ENCODE data around the gene CDH4.

DNA sequence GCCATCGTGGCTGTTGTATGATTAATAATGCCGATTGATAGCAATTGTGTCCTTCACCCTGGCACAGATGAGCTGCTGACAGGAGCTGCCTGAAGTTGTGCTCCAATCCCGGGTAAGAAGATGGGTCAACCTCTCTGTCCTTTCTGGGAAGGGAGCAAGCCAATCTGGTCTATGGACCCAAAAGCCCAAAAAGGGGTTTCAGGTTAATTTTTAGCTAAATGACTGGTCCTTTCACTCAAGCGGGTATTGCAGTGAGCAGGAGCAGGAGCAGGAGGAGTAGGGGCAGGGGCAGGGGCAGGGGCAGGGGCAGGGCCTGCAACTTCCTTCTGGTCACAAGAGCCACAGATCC is 648.9 kb downstream of the CDH4 start:
- TF ChIP-seq, protein P1, sequence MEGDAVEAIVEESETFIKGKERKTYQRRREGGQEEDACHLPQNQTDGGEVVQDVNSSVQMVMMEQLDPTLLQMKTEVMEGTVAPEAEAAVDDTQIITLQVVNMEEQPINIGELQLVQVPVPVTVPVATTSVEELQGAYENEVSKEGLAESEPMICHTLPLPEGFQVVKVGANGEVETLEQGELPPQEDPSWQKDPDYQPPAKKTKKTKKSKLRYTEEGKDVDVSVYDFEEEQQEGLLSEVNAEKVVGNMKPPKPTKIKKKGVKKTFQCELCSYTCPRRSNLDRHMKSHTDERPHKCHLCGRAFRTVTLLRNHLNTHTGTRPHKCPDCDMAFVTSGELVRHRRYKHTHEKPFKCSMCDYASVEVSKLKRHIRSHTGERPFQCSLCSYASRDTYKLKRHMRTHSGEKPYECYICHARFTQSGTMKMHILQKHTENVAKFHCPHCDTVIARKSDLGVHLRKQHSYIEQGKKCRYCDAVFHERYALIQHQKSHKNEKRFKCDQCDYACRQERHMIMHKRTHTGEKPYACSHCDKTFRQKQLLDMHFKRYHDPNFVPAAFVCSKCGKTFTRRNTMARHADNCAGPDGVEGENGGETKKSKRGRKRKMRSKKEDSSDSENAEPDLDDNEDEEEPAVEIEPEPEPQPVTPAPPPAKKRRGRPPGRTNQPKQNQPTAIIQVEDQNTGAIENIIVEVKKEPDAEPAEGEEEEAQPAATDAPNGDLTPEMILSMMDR (conservative IDR thresholded peaks at IDR 0.05): no peak
- TF ChIP-seq EZH2 (IDR thresholded peaks at IDR 0.05; ENCODE audit: low read depth): no peak
